ENCODE measurements around the gene ZFYVE9.

Gene ZFYVE9

GRCh38 chr1:52234708-52235107 lies 92.8 kb downstream of the ZFYVE9 start (continued):
- TF ChIP-seq PRDM2 (tag by site-specific recombination; IDR thresholded peaks at IDR 0.05; ENCODE audit: borderline replicate concordance) = no peak

- CTCF ChIA-PET = no interaction called here
Measured at GRCh38 chr1:52235646-52236045, 93.8 kb downstream of the ZFYVE9 start.

GRCh38 chr1:52237430-52237829 lies 95.5 kb downstream of the ZFYVE9 start:
- peaks cover 12% of the 10 kb centered on the region for H3K4me1 ChIP-seq (ENCODE audit: control insufficient read depth, insufficient read depth, low read length)
- H3K4me3 ChIP-seq (ENCODE audit: low read depth, low read length) = no peak overlapping the region
- H3K27ac ChIP-seq (ENCODE audit: extremely low read depth, low read depth, low read length) = no peak overlapping the region
- POLR2A ChIA-PET = no interaction called here
- H3K36me3 ChIP-seq (ENCODE audit: control insufficient read depth in 2 of 2, insufficient read depth in 1 of 2, low read length in 2 of 2) = no peaks in the 10 kb centered on the region
- CTCF ChIA-PET = no interaction called here
- no peak for TF ChIP-seq ZNF645 (tag by site-specific recombination; IDR thresholded peaks at IDR 0.05)
- no peaks in the 10 kb centered on the region for H3K9me3 ChIP-seq (ENCODE audit: control insufficient read depth, insufficient read depth, low read depth, low read length)

More at GRCh38 chr1:52235646-52236045, 93.8 kb downstream of the ZFYVE9 start:
- no peak overlapping the region for H3K4me3 ChIP-seq (ENCODE audit: low read depth, low read length)
- H3K9me3 ChIP-seq (ENCODE audit: control insufficient read depth, insufficient read depth, low read depth, low read length) = no peaks in the 10 kb centered on the region
- no peak overlapping the region for H3K27ac ChIP-seq (ENCODE audit: extremely low read depth, low read depth, low read length)
- no peaks in the 10 kb centered on the region for H3K36me3 ChIP-seq (ENCODE audit: control insufficient read depth in 2 of 2, insufficient read depth in 1 of 2, low read length in 2 of 2)
- POLR2A ChIA-PET = no interaction called here
- no peak for TF ChIP-seq ZNF626 (tag by site-specific recombination; IDR thresholded peaks at IDR 0.05)
- no peak for TF ChIP-seq ZNF2 (tag by site-specific recombination; IDR thresholded peaks at IDR 0.05)
- TF ChIP-seq ZNF433 (tag by site-specific recombination; IDR thresholded peaks at IDR 0.05; ENCODE audit: low read depth) = no peak
- no peak for TF ChIP-seq HOXA7 (CRISPR knock-in tag; IDR thresholded peaks at IDR 0.05; ENCODE audit: borderline replicate concordance)
- TF ChIP-seq ZNF629 (tag by site-specific recombination; IDR thresholded peaks at IDR 0.05) = no peak
- TF ChIP-seq ZNF184 (tag by site-specific recombination; IDR thresholded peaks at IDR 0.05) = no peak
- TF ChIP-seq ZNF24 (tag by site-specific recombination; IDR thresholded peaks at IDR 0.05) = no peak
- no peak for TF ChIP-seq ZNF510 (tag by site-specific recombination; IDR thresholded peaks at IDR 0.05; ENCODE audit: insufficient replicate concordance)
- TF ChIP-seq ZNF488 (tag by site-specific recombination; IDR thresholded peaks at IDR 0.05) = no peak
- TF ChIP-seq KLF16 (tag by site-specific recombination; IDR thresholded peaks at IDR 0.05) = no peak
- TF ChIP-seq ZNF837 (tag by site-specific recombination; IDR thresholded peaks at IDR 0.05) = no peak
- TF ChIP-seq FEZF1 (tag by site-specific recombination; IDR thresholded peaks at IDR 0.05) = no peak
- peaks cover 6% of the 10 kb centered on the region; the same call in 1 of the 2 replicates for H3K4me1 ChIP-seq (ENCODE audit: control insufficient read depth, insufficient read depth, low read length)

Data from HEK293 (cell line).